GM12874 (cell line): ENCODE measurements around the gene ETNK1.

ENCODE experiments used
- TF ChIP-seq, protein P1 (sequence below): IDR thresholded peaks from 2 replicates; pipeline ENCODE4 v1.5.1; 2011; ENCODE audit warnings: low read depth, mild to moderate bottlenecking, control low read depth, low read length, moderate library complexity; ENCODE audit not compliant: insufficient read depth

Gene ETNK1

DNA sequence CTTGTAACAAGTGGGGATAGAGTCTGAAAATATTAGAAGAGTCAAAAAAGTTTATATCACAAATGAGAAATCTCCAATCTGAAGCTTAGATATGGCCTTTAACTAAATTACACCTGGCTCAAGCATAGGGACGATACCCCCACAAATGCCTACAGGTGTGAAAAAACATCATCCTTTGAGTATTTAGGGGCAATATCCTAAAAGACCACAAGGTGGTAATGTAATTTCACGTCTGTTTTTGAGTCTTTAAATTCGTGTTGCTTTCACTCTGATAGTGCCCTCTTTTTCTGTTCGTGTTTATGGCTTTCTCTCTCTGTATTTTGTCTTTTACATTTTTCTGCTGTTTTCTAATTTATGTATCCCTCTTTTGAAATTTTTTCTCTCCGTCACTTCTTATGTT is 84.3 kb downstream of the ETNK1 start:
- TF ChIP-seq, protein P1, sequence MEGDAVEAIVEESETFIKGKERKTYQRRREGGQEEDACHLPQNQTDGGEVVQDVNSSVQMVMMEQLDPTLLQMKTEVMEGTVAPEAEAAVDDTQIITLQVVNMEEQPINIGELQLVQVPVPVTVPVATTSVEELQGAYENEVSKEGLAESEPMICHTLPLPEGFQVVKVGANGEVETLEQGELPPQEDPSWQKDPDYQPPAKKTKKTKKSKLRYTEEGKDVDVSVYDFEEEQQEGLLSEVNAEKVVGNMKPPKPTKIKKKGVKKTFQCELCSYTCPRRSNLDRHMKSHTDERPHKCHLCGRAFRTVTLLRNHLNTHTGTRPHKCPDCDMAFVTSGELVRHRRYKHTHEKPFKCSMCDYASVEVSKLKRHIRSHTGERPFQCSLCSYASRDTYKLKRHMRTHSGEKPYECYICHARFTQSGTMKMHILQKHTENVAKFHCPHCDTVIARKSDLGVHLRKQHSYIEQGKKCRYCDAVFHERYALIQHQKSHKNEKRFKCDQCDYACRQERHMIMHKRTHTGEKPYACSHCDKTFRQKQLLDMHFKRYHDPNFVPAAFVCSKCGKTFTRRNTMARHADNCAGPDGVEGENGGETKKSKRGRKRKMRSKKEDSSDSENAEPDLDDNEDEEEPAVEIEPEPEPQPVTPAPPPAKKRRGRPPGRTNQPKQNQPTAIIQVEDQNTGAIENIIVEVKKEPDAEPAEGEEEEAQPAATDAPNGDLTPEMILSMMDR: peak; percentile 31; the same call in 1 of the 2 replicates

DNA sequence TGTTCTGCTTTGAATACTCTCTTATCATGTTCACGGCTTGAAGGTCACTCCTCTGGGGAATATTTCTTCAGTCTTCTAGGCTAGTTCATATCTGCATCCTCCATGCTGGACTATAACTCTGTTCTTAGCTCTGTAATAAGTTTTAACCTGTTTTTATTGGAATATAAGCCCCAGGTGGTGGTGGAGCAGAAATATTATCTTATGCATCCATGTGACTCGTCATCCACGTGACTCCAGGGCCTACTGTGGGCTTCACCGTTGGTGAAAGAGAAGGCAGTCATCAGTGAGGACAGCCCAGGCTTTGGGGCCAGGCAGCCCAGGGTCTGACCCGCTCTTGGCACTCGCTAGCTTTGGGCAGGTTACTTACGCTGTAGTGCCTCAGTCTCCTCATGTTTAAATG is 87.1 kb downstream of the ETNK1 start:
- TF ChIP-seq, protein P1: no peak

DNA sequence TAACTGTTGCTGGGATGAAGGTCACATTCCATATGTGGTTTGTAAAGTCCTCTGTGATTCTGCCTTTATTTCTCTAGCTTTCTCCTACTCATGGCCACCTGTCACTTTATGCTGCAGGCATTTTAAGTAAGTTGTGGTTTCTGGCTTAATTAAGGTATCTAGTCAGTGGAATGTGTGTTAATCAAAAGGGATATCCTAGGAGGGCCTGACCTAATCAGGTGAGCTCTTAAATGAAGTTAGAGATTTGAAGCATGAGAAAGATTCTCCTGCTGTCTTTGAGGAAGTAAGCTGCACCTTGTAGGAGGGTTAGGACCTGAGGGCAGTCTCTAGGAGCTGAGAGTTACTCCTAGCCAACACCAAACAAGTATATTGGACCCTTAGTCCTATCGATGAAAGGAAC is 90.3 kb downstream of the ETNK1 start:
- TF ChIP-seq, protein P1: no peak

DNA sequence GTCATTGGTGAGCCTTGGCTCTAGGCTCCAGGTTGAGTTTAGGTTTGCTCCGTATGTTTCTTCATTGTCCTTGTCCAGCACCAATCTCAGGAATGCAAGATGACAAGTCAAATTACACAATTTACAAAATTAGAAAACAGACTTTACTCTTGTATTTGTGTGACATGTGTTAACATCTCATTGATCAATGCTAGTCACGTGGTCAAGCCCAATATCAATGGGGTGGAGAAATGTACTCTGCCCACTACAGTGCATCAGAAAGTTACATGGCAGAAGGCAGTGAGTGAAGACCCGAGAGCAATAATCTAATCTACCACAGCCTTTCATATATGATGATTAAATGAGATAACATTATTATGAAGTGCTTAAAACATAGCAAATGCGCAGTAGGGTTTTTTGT is 94.8 kb downstream of the ETNK1 start:
- TF ChIP-seq, protein P1: no peak

GRCh38 chr12:22722081-22722480 is 97.1 kb downstream of the ETNK1 start:
- TF ChIP-seq, protein P1: no peak

GRCh38 chr12:22722779-22723178 is 97.8 kb downstream of the ETNK1 start:
- TF ChIP-seq, protein P1: no peak

DNA sequence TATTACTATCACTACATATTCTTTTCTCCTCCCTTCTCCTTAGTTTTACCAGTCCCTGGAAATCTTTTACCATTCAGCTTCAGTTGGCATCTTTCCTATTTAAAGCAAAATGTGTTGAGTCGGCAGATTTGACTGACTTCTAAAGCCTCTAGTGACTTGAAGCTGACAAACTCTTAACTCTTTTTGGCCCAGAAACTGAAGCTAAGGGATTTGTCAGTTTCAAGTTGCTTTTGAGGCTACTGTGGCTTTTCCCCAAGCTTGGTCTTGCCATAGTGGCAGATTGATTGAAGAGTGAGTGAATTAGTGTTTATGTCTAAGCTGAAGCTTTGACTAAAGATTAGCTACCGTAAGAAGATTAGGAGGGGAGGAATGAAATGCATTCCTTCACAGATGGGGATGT is 104.0 kb downstream of the ETNK1 start:
- TF ChIP-seq, protein P1: no peak

DNA sequence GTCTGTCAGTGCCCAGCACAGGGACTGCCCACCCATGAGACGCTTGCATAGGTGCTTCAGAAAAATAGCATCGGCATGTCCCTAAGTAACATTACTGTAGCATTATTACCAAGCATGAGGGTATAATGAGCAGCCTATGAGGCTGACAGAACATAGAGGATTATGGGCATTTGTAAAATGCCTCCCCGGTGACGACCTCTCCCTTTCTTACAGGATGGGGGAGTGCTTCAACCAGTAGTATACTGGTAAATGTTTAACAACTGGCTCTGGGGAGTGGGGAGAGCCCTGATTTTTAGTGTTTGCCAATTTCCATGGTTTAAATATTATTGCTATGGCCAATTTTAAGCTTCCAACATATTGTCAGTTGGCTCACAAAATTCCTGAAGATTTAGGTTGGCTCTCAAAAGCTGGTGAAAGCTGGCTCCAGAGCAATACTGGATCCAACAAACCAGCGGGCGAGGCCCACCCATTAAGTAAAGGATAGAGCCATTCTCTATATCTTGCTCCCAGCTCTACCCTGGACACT is 104.5 kb downstream of the ETNK1 start:
- TF ChIP-seq, protein P1: no peak
